Retinal pigment epithelial cell (primary cell): ENCODE data around the gene COX6B2.

ENCODE experiments used
- DNase-seq: peaks from one replicate; pipeline ENCODE4 v3.0.0-alpha.2; 2010; ENCODE audit warnings: low read depth
- H3K4me3 ChIP-seq: 2 replicates; pipeline ENCODE4 v1.5.1; 2011; ENCODE audit warnings: mild to moderate bottlenecking, low read length, control low read depth, moderate library complexity
- TF ChIP-seq, protein P1 (sequence below): conservative IDR thresholded peaks from 2 replicates; pipeline ENCODE4 v1.5.1; 2011; ENCODE audit warnings: low read depth, low read length, control low read depth, inconsistent platforms

COX6B2 gene

DNA sequence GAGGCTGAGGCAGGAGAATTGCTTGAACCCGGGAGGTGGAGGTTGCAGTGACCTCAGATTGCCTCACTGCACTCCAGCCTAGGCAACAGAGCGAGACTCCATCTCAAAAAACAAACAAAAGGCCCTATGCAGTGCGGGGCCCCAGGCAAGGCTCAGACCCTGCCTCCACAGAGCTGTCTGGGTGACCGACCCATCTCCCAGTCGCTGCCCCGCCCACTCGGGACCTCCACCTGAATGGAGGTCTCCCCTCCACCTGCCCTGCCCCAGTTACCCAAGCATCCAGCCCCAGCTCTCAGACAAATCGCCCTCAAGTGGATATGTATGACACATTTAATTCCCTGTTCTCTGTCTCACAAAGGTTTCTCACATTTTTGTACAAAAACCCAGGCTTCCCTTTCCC, 10.7 kb upstream of the COX6B2 start:
- TF ChIP-seq, protein P1, sequence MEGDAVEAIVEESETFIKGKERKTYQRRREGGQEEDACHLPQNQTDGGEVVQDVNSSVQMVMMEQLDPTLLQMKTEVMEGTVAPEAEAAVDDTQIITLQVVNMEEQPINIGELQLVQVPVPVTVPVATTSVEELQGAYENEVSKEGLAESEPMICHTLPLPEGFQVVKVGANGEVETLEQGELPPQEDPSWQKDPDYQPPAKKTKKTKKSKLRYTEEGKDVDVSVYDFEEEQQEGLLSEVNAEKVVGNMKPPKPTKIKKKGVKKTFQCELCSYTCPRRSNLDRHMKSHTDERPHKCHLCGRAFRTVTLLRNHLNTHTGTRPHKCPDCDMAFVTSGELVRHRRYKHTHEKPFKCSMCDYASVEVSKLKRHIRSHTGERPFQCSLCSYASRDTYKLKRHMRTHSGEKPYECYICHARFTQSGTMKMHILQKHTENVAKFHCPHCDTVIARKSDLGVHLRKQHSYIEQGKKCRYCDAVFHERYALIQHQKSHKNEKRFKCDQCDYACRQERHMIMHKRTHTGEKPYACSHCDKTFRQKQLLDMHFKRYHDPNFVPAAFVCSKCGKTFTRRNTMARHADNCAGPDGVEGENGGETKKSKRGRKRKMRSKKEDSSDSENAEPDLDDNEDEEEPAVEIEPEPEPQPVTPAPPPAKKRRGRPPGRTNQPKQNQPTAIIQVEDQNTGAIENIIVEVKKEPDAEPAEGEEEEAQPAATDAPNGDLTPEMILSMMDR: no peak
- no peak overlapping the region for H3K4me3 ChIP-seq
- DNase-seq: no peak

GRCh38 chr19:55362990-55363716, 8.6 kb upstream of the COX6B2 start, which contains the start of gene GARIN5B:
GARIN5B (minus strand) TSS chr19:55363260; CDS start chr19:55363066, 194 bp downstream.
- no peak within 1 kb of the TSS for H3K4me3 ChIP-seq

GRCh38 chr19:55362174-55362989, 7.9 kb upstream of the COX6B2 start:
- TF ChIP-seq, protein P1: no peak
- no peak overlapping the region for H3K4me3 ChIP-seq
- no peak for DNase-seq

More at GRCh38 chr19:55362990-55363716, 8.6 kb upstream of the COX6B2 start, which contains the start of gene GARIN5B:
- TF ChIP-seq, protein P1: no peak
- no peak for DNase-seq

GRCh38 chr19:55360902-55361301, 6.4 kb upstream of the COX6B2 start:
- TF ChIP-seq, protein P1: no peak
- DNase-seq: no peak
- no peak overlapping the region for H3K4me3 ChIP-seq

- no peak overlapping the region for H3K4me3 ChIP-seq
- DNase-seq: no peak
- TF ChIP-seq, protein P1: no peak
These were observed 4.7 kb upstream of the COX6B2 start for GRCh38 chr19:55358943-55359908.

- no peak for DNase-seq
- no peak overlapping the region for H3K4me3 ChIP-seq
- TF ChIP-seq, protein P1: no peak
These were observed 4.0 kb upstream of the COX6B2 start for GRCh38 chr19:55358493-55358892.
